HFFc6 (cell line): Measurements from ENCODE around the gene LMO2. TPM values are rescaled to one million over a fixed set of nuclear protein-coding genes. Genes with fewer than 3 reads are reported as not detected.

Source experiments
- DNase-seq: peaks from one replicate; pipeline ENCODE4 v3.0.0-alpha.2; 2018
- H3K27ac Mint-ChIP-seq: 2 replicates; pipeline ENCODE4 v1.8.0; 2020; ENCODE audit warnings: mild to moderate bottlenecking, mixed read lengths
- H3K27me3 Mint-ChIP-seq: 2 replicates; pipeline ENCODE4 v1.8.0; 2021; ENCODE audit warnings: mild to moderate bottlenecking, moderate library complexity, mixed read lengths; ENCODE audit not compliant: insufficient read depth
- H3K36me3 Mint-ChIP-seq: 2 replicates; pipeline ENCODE4 v1.8.0; 2021; ENCODE audit warnings: low read depth, mixed read lengths
- H3K4me1 Mint-ChIP-seq: 2 replicates; pipeline ENCODE4 v1.8.0; 2020; ENCODE audit warnings: low read depth, mixed read lengths
- H3K4me3 Mint-ChIP-seq: 2 replicates; pipeline ENCODE4 v1.8.0; 2020; ENCODE audit warnings: mild to moderate bottlenecking, moderate library complexity, mixed read lengths
- H3K9me3 Mint-ChIP-seq: 2 replicates; pipeline ENCODE4 v1.8.0; 2020; ENCODE audit warnings: mild to moderate bottlenecking, mixed read lengths
- CTCF ChIP-seq: fragments of 200-600 bp; sonication (generic); IDR thresholded peaks from 2 replicates; pipeline ENCODE4 v1.5.0; 2021; ENCODE audit warnings: antibody characterized with exemption, mild to moderate bottlenecking
- total RNA-seq, 6 experiments: library from RNA; stranded (reverse); fragmentation: NEBNext Ultra II Directional; extraction: Animal tissue kit (Norgen Biotek cat#: 25700); gene quantifications; 2 replicates in 1 of 6; 3 replicates in 5 of 6; pipeline ENCODE4 v1.2.3, GENCODE V29; 2021

Gene LMO2
- total RNA-seq, 6 experiments from 2014 or later = 0.11 to 0.30 (median 0.15) TPM; not detected in 2

- Mint-ChIP-seq H3K9me3 (peaks cover 14% of the 10 kb centered on the region; the same call in 1 of the 2 replicates), H3K4me1 (no peaks in the 10 kb centered on the region), H3K27ac (no peak overlapping the region), H3K36me3 (peaks cover 5% of the 10 kb centered on the region; the same call in 1 of the 2 replicates), H3K27me3 (peaks cover 27% of the 10 kb centered on the region), H3K4me3 (no peak overlapping the region)
- DNase-seq = no peak
- no peak for TF ChIP-seq CTCF
These were observed 36.7 kb upstream of the LMO2 start for GRCh38 chr11:33928564-33928963.

DNA sequence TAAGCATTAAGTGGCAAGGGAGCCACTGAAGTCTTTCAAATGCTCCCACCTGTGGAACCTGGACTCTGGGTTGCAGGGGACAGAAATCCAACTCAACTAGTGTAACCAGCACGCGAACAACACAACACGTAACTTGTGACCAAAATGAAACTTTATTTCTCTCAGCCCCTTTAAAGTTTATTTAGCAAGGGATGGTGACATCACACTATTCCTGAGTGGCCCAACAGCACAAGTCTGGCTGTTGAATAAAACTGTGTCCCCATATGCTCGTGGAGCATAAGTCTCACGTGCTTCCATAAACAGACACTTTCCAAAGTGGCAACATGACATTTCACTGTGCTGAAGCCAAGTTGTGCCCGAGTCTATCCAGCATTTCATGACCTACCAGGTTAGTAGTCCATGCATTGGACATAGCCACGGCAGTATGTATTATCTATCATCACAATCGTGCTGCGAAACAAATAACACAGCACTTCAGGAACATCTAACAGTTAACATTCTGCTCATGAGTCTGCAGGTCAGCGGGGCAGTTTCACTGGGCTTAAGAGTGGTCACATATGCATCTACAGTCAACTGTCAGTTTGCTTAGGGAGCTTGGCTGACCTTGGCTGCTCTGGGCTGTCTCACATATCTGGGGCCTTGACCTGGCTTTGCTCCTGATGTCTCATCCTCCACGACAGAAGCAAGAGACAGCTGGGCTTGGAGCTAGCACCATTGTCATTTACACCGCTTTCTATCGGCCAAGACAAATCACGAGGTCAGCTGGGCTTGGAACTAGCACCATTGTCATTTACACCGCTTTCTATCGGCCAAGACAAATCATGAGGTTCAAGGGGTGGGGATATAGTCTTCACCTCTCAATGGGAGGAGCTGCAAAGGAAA is 35.0 kb upstream of the LMO2 start:
- H3K27me3 Mint-ChIP-seq = peaks cover 30% of the 10 kb centered on the region
- no peak overlapping the region for H3K27ac Mint-ChIP-seq
- TF ChIP-seq CTCF = no peak

DNA sequence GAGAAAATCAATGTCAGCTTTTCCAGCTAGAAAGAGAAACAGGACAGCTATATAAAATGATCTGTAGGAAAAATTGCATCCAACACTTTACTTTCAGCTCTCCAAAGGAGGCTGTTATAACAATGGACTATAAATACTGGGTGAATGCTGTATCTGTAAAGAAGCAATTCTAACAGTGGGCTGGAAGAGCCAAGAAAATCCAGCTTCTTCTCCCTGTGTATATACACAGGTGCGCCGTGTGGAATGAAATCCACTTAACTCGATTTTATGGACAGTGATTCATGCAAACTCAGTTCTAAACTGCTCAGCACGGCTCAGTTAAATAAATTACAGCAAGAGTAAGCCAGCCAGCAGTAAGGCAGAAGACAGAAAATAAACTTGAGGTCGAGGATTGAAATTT is 32.5 kb upstream of the LMO2 start:
- no peak overlapping the region for H3K27ac Mint-ChIP-seq
- H3K9me3 Mint-ChIP-seq = no peaks in the 10 kb centered on the region
- no peak for DNase-seq
- H3K4me3 Mint-ChIP-seq = no peak overlapping the region
- H3K4me1 Mint-ChIP-seq = 0 out of 2 replicates have a peak, but pooled peaks cover 6% of the 10 kb centered on the region
- no peak for TF ChIP-seq CTCF
- H3K27me3 Mint-ChIP-seq = peaks cover 29% of the 10 kb centered on the region
- no peaks in the 10 kb centered on the region for H3K36me3 Mint-ChIP-seq

More for the DNA sequence above, 35.0 kb upstream of the LMO2 start:
- no peaks in the 10 kb centered on the region for H3K36me3 Mint-ChIP-seq
- DNase-seq = no peak
- no peaks in the 10 kb centered on the region for H3K4me1 Mint-ChIP-seq
- H3K4me3 Mint-ChIP-seq = no peak overlapping the region
- peaks cover 7% of the 10 kb centered on the region; the same call in 1 of the 2 replicates for H3K9me3 Mint-ChIP-seq

GRCh38 chr11:33923626-33924025 is 31.8 kb upstream of the LMO2 start:
- Mint-ChIP-seq H3K36me3 (no peaks in the 10 kb centered on the region), H3K27ac (no peak overlapping the region), H3K4me3 (no peak overlapping the region), H3K27me3 (peaks cover 29% of the 10 kb centered on the region), H3K4me1 (0 out of 2 replicates have a peak, but pooled peaks cover 6% of the 10 kb centered on the region), H3K9me3 (no peaks in the 10 kb centered on the region)
- no peak for DNase-seq
- no peak for TF ChIP-seq CTCF

DNA sequence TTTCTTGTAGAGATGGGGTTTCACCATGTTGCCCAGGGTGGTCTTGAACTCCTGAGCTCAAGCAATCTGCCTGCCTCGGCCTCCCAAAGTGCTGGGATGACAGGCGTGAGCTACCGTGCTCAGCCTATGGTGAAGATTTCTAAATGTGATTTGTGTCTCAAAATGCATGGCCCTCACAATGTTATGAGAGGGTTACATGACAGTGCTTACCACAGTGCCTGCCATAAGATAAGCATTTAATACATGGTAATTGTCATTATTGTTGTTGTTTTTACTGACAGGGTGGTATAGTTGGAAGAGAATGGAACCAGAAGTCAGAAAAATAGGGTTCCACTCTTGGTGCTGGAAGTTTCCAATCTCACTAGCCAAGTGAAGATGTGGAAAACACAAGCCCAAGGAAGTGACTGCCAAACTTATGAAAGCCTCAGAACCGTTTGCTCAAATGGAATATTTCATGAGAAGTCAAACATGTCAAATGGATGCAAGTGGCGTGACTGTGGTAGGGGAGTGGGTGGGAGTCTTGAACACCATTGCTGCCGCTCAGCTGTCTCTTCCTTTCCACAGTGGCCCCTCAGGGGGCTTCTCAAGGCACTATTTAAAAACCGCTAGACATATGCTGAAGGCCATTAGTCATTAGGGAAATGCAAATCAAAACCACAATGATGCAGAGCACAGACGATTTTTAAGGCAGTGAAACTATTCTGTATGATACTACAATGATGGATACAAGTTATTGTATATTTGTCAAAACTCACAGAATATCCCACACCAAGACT is 29.1 kb upstream of the LMO2 start:
- DNase-seq = no peak
- Mint-ChIP-seq H3K36me3 (no peaks in the 10 kb centered on the region), H3K27ac (no peak overlapping the region)

More for the DNA sequence above, 29.1 kb upstream of the LMO2 start:
- Mint-ChIP-seq H3K4me1 (0 out of 2 replicates have a peak, but pooled peaks cover 6% of the 10 kb centered on the region), H3K27me3 (peaks cover 32% of the 10 kb centered on the region), H3K4me3 (no peak overlapping the region), H3K9me3 (no peaks in the 10 kb centered on the region)
- TF ChIP-seq CTCF = no peak
